Measurements from ENCODE around the gene ADGRG1. TPM values are rescaled to one million over a fixed set of nuclear protein-coding genes. Genes with fewer than 3 reads are reported as not detected.

The ADGRG1 gene
- total RNA-seq, 1 experiment from 2014 or later = 2.0 TPM

- Mint-ChIP-seq H3K27ac (no peak overlapping the region), H3K4me3 (no peak overlapping the region), H3K27me3 (ENCODE audit: low read depth) (peaks cover 7% of the 10 kb centered on the region), H3K9me3 (no peaks in the 10 kb centered on the region), H3K4me1 (peaks cover 21% of the 10 kb centered on the region), H3K36me3 (no peaks in the 10 kb centered on the region)
- no peak for TF ChIP-seq ZNF425 (CRISPR knock-in tag; conservative IDR thresholded peaks at IDR 0.05)
- ChIA-PET CTCF (no interaction called here), POLR2A (interaction anchor here (0.5 kb wide), 1 partner anchor 677 kb away, joined by 3 read pairs; no protein-coding TSS in a partner anchor)
- DNase-seq (ENCODE audit: low spot score) (no peak), ATAC-seq (no peak)
Measured at GRCh38 chr16:57672824-57673223, 44.4 kb downstream of the ADGRG1 start.

GRCh38 chr16:57675741-57676551 is 47.5 kb downstream of the ADGRG1 start:
- H3K36me3 Mint-ChIP-seq = no peaks in the 10 kb centered on the region
- peak; percentile 62 for DNase-seq (ENCODE audit: low spot score)
- POLR2A ChIA-PET = interaction anchor here (0.5 to 1.2 kb wide), 2 partner anchors 48 to 59 kb away, joined by 5 to 6 read pairs; partner anchors contain the start of gene KATNB1

GRCh38 chr16:57676553-57677085 is 48.2 kb downstream of the ADGRG1 start:
- Mint-ChIP-seq H3K4me1 (peaks cover 36% of the 10 kb centered on the region), H3K36me3 (no peaks in the 10 kb centered on the region), H3K4me3 (no peak overlapping the region), H3K27ac (peak overlapping the region; percentile 72; the same call in 1 of the 2 replicates), H3K9me3 (no peaks in the 10 kb centered on the region), H3K27me3 (ENCODE audit: low read depth) (peaks cover 7% of the 10 kb centered on the region)
- POLR2A ChIA-PET = no interaction called here
- ATAC-seq = no peak
- CTCF ChIA-PET = interaction anchor here (0.9 to 3.4 kb wide), 4 partner anchors 9 to 186 kb away, joined by 3 to 24 read pairs (median 3); partner anchors contain the start of gene ADGRG3
- no peak for DNase-seq (ENCODE audit: low spot score)
- TF ChIP-seq ATF2 (CRISPR knock-in tag; IDR thresholded peaks at IDR 0.05; ENCODE audit: borderline replicate concordance, low read depth) = no peak
- TF ChIP-seq NFE2L1 (CRISPR knock-in tag; IDR thresholded peaks at IDR 0.05) = no peak
- no peak for TF ChIP-seq ATF6 (CRISPR knock-in tag; IDR thresholded peaks at IDR 0.05)
- TF ChIP-seq ZNF532 (CRISPR knock-in tag; IDR thresholded peaks at IDR 0.05; ENCODE audit: borderline replicate concordance) = no peak
- TF ChIP-seq FOXJ3 (CRISPR knock-in tag; IDR thresholded peaks at IDR 0.05; ENCODE audit: borderline replicate concordance) = no peak
- no peak for TF ChIP-seq ZNF281 (CRISPR knock-in tag; IDR thresholded peaks at IDR 0.05)

More at GRCh38 chr16:57675741-57676551, 47.5 kb downstream of the ADGRG1 start:
- TF ChIP-seq ZNF281 (CRISPR knock-in tag; IDR thresholded peaks at IDR 0.05) = 0 out of 2 replicates have a peak, but pooled peaks have one; percentile 21
- no peak for TF ChIP-seq ETV6 (CRISPR knock-in tag; IDR thresholded peaks at IDR 0.05)
- peak overlapping the region; percentile 22; the same call in 1 of the 2 replicates for H3K4me3 Mint-ChIP-seq
- H3K27ac Mint-ChIP-seq = peak overlapping the region; percentile 10; the same call in 1 of the 2 replicates
- H3K4me1 Mint-ChIP-seq = peaks cover 36% of the 10 kb centered on the region
- H3K9me3 Mint-ChIP-seq = no peaks in the 10 kb centered on the region
- H3K27me3 Mint-ChIP-seq (ENCODE audit: low read depth) = peaks cover 7% of the 10 kb centered on the region
- peak; percentile 86 for ATAC-seq
- CTCF ChIA-PET = interaction anchor here (0.9 to 3.4 kb wide), 5 partner anchors 8 to 187 kb away, joined by 3 to 24 read pairs (median 3); partner anchors contain the start of gene ADGRG3
